Hepatic stellate cell (primary cell): ENCODE results near the gene INPP5K.

Experiments used
- DNase-seq: peaks from one replicate; pipeline ENCODE4 v3.0.0; 2011; ENCODE audit warnings: low spot score

The INPP5K gene

DNA sequence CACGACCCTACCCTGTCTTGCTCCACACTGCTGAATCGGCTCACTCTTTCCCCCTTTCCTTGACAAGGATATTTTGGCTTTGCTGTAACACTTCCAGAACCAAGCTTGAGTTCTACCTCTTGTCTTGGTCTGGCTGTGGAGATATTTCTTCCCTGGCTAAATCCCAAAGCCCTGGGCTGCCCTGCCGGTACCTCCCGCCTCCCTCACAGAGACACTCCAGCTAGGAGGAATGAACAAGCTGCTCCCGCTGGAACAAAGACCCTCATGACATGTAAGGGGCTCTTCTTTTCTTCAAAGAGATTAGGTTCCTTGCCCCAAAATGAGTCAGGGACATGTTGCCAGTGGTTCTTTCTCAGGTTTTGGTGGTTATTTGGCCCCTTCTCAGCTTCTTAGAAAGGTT, 10.8 kb downstream of the INPP5K start:
- no peak for DNase-seq

DNA sequence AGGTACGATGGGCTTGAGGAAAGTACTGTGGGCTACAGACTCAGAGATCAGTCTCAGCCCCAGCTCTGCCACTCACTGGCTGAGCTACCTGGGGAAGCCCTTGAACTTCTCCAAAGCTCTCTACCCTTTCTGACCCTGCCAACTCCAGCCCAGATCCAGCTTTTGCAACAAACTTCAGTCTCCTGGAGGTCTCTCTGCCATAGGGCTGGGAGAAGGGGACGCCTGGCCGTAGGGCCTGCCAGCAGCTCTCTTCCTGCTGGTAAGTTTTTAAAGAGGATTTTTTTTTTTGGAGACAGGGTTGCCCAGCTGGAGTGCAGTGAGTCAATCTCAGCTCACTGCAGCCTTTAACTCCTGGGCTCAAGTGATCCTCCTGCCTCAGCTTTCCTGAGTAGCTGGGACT, 11.5 kb downstream of the INPP5K start:
- DNase-seq = no peak

DNA sequence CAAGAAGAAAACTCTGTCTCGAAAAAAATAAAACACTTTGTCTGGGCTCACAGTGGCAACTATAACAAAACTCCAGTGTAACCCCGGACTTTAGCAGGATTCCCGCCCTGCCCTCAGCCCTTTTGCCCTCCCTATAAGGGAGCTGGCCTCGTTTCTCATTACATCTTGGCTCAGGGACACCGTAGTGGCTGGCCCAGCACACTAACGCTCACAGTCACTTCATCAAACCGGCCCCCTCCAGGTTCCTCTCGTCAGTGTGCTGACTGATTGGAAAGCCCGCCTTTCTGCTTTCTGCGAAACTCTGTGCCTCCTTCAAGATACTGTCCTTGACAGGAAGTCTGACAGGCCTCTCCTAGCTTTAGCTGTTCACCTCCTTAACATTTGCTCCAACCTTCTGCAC, 12.7 kb downstream of the INPP5K start:
- no peak for DNase-seq

DNA sequence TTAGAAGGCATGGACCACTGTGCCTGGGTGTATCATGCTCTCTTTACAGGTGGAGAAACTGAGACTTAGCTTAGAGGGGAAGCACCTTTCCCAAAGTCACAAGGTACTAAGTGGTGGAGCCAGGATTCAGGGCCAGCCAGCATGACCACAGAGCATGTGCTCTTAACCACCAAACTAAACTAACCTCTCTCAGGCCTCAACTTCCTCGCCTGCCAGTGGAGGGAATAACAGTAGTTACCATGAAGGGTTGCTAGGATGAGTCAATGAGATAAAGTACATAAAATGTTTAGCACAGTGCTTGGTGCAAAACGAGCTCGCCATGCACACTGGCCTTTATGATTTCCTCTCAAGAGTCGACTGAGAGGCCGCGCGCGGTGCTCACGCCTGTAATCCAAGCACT, 17.5 kb downstream of the INPP5K start:
- peak; percentile 68 for DNase-seq

DNA sequence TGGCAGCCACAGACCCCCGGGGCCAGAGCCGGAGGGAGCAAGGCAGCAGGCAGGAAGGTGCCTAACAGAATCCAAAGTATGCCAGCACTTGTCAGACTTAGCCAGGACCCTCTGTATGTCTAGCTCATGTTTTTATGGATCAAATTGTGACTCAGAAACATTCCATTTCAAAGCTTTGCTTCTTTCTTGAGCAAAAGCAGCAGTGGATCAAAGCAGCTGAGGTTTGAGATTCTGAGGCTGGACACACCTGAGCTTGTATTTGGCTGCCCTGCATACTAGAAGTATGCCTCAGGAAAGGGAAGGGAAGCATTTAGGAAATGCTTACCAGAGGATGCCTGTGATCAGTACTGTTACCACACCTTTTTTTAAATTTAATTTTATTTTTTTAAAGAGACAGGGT, 18.2 kb downstream of the INPP5K start:
- no peak for DNase-seq

DNA sequence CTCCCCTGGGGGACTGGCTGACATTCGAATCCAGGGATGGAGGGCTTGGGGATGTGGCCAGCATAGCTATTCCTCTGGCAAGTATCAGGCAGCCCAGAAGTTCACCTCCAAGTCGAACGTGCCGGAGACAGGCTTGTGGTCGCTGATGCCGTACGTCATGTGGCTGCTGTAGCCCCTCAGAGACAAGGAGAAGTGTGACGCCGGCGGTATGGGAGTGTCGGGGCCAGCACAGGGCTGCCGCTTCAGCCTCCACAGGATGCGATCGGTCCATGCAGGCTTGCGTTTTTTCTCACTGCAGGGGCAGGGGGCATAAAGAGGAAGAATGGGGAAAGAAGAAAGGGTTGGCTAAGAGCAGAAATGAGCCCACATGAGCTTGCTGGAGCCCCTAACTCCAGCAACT, 18.6 kb downstream of the INPP5K start:
- DNase-seq = no peak

DNA sequence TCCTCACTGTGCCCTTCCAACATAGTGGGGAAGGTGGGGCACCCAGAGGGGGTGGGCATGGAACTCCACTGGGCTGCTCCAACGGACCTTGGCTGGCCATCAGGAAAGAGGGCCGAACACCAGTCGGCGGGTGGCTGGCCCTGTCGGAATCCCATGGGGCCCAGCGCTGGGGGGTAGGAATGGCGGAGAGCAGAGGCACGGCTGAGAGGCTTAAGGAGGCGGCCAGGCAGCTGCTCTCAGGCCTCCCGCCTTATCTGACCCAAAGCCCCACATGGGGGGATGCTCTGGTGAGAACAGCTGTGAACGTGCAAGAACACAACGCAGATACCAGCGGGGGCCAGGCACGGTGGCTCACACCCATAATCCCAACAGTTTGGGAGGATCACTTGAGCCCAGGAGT, 19.5 kb downstream of the INPP5K start:
- DNase-seq = no peak

DNA sequence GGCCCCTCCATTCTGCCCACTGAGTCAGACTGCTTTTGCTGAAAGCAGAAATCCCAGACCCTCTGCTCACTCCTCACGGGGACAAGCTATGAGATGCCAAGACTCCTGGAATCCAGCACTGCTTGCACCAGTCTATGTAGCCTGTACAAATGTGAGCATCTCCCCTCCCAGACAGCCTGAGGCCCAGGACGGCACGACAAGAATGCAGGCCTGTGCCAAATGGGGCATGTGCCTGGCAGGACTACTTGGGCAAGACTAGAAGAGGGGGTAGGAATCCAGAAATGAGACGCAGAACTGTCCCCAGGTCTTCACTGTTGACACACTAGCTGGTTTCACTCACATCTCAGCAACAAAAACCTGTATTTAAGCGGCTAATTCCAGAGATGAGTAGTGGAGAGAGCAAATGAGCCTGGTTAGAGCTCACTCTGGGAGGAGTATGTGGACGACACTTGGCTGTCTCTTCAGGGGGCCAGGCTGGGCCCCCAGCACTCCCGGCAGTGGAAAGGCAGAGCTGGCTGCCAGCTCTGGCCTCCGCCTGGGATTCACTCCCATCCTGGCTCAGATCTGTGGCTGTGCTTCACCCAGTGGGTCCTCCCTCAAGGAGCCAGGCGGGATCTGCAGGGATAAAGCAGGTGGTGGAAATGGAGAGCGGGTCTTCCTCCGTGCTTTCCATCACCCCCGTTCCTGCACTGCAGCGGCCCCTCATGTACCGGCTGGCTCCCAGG, 21.0 kb downstream of the INPP5K start:
- no peak for DNase-seq

DNA sequence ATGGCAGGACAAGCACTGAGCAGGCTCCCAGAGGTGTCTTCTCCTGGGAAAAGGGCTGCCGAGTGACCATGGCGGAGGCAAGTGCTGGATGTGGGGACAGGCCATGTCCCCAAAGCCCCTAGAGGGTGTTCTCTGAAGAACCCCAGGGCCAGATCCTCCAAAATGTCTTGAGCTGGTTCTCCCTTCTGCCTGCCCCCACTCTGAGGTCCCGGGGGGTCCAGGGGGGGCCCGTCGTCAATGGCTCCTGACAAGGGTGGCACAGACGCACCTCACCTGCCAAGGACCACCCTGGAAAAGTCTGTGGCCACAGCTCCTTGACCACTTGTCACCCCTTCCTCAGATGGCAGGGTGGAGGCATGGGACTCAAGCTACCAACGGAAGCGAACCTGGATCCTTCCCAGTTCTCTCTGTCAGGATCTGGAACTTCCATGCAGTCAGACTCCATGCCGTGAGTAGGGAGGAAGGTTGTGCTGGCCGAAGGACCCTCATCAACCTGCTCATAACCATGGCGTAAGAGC, 21.6 kb downstream of the INPP5K start:
- no peak for DNase-seq

DNA sequence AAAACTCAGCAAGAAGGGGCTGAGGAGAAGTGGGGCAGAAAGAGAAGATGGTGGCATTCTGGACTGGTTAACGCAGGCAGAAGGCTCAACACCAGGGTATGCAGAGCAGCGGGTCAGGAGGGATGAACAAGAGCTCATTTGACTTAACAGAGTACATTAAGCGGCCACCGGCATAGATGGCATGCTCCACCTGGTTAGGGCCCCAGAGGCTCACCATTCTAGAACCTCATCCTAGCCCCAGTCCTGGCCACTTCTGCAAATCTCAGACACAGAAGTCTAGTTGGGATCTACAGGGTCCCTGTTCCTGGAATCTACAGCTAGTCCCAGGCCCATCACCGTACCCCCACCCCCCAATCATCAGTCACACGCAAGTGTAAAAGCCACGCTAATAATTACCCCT, 22.2 kb downstream of the INPP5K start:
- DNase-seq = no peak

DNA sequence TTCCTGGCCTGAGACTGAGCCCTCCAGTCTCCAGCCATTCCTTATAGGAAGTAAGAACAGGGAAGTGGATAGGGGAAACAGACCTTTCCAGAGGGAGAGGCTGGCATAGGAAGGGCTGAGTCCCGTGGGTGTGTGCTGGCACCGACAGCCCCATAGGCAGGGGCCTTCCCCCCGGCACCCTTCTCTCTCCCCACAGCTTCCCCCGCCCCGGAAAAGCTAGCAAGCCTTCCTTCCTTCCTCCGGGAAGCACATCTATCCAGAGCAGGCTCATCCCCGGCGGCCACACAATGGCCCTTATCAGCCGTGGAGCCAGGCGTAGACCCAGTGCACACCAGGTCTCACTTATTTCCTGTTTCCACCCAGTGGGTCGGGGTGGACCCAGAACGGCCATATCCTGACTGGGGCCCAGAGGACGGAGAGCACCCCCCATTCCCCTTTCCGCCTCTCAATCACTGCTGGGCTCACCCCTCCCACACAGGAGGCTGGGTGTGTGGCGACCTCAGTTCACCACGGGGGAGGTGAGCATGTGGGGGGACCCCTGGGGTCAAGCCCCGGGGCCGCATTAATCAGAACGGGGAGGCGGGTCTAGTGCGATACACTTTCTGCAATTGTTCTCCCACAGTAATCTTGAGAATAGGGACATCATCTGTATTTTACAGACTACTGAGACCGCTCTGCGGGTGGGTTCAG, 23.0 kb downstream of the INPP5K start:
- no peak for DNase-seq

DNA sequence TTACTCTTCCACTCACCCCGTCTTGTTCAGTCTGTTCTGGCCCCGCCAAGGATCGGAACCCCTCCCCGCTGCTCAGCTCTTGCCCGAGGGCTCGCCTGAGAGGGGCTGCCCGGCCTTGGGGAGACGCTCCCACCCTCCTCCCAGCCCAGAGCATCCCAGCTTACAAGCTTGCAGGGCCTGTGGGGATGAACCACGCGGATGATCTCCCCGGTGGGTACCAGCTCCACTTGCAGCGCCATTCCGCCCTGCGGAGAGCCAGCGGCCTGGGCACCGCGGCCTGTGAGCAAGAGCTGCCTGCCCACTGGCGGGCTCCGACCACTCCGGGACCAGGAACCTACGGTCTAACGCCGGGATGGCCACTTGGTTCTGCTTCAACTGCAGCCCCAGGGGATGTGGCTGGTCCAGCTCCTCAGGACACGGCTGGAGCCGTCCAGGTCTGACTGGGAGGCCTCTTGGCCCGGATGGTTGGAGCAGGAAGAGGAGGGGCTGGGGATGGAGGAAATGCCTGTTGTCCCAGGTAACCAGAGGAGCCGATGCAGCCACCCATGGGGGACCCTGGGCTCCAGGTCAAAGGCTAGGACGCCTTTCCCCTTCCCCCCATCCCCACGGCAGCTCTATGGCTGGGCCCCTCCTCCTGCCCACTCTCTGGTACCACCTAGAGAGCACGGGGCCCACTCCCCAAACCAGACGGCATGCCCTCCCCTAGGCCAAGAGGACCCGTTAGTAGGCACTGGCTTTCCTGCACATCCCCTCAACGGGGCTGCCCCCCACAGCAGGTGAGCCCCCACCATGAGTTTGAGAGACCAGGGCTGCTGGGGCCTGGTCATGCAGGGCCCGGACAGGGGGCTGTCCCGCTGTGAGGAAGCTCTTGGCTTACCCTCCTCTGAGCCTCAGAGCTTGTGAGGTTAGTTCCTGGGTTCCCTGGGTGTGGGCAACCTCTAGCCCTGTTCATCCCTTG, 23.9 kb downstream of the INPP5K start, which contains the start of gene MYO1C:
Gene MYO1C, minus strand, starts transcription at position 438 of the 958 bp plus-strand sequence. Its CDS starts 199 bp downstream, at position 239.
- no peak for DNase-seq

DNA sequence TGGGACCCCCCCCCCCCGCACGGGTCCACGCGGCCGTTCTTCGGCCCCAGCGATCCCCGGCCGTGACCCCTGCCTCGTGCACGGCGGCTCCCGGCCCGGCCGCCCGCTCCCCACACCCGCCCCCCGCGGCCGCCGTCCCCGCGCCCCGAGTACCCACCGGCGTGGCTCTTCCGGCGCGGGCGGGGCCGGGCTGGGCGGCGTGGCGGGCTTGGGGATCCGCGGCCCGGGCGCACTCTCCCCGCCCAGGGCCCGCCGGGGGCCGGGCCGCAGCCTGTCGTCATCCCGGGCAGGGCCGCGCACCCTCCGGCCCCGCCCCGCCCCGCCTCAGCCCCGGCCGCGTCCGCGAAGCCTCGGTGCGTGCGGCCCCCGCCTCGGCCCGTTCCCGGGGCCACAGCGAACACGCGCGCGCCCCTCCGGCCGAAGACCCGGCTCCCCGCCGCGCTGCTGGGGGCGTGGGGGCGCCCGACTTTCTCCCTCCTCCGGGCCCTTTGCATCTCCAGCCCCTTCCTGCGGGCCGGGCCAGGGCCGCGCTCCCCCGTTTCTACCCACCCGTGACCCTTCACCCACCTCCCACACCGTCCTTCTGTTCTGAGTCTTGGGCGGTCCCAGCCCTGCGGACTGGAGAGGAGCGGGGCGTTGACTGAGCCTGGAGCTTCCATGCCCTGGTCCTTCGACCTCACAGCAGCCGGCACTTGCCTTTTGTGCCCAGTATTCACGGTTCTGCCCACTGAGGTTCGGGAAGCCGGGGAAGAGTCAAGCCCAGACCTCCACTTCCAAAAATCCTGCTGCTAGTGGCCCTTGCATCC, 24.8 kb downstream of the INPP5K start:
- peak; percentile 91 for DNase-seq

DNA sequence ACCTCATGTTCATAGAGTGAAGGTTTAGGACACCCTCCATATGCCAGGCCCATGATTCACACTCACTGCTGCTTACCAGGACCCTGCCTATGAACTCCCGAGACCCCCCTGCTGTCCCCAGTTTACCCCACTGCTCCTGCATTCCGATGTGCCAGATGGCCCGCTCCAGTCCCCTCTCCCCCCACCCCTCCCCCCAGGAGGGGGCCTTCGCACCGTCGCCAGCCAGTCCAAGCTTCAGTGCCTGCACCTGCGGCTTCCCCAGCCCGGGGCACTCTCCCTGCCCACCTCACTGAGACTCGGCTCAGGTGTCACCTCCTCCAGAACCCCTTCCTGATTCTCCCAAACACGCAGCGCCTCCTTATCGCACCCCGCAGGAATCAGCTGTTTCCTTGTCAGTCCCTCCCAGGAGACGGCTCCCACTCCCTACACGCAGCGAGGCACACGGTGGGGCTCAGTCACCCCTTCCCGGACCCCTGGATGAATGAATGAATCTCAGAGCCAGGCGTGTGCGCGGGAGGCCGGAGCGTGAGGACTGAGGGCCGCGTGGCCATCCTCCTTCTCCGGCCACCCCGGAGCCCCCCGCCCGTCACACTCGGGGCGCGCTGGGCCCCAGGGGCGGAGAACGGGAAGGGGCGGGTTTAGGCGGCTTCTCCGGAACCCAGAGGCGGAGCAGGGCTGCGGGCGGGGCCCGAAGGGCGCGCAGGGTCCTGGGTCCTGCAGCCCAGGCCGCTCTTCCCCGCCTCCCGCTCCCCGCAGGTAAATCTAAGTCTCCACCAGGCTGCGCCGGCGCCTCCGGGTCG, 25.6 kb downstream of the INPP5K start:
- DNase-seq = peak; percentile 80

DNA sequence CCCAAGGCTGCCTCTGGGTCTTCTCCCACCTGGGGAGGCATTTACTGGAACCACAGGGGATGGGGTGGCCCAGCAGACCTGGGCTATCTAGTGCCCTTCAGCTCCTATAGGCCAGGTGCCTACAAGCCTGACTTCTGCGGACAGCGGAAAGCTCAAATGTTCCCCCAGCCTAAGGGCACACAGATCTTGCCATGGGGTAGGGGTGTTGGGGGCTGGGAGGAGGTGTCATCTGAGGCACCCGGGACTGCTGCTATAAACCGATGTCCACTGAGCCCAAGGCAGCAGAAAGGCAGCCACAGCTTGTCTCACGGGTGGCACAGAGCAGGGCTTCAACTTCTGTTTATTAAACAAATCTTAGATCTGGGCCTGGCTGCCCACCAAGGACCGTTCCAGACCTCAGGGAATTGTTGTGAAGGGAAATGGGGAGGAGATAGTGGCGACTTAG, 27.6 kb downstream of the INPP5K start:
- no peak for DNase-seq

DNA sequence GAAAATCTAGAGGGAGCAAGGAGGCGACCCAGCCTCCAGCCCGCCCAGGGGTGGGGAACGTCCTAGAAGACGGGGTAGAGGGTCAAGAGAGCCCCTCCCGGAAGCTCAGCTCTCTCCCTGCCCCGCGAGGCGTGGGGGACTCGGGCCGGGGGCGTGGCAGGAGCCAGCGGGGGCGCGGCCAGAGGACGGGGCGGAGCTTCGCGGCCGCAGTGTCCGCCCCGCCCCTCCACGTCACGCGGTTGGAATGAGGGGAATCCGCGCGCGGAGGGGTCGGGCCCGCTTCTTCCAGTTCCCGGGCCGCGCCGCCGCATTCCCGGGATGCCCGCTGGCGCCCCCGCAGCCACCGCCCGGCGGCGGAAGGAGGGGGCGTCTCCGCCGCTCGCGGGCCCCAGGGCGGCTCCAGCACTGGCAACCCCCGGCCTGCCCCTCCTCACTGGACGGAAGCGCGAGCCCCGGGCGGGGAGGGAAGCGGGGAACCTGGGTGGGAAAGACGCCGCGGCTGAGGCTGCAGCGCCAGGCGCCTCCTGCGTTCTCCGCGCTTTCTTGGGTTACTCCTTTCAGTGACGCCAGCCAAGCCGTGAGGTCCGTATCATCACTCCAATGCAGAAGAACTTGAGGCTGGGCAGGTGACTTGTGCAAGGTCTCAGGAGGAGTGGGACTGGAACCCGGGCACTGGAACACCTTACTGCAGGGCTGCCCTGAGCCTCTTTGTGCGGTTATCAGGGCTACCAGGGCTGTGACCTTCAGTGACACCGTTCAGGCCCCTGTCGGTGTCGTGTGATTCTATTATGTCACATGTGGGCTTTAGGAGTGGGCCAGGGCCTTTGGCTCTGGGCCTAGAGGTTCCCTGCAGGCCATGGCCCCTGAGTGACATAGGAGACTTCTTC, 28.2 kb downstream of the INPP5K start:
- DNase-seq = peak; percentile 91

DNA sequence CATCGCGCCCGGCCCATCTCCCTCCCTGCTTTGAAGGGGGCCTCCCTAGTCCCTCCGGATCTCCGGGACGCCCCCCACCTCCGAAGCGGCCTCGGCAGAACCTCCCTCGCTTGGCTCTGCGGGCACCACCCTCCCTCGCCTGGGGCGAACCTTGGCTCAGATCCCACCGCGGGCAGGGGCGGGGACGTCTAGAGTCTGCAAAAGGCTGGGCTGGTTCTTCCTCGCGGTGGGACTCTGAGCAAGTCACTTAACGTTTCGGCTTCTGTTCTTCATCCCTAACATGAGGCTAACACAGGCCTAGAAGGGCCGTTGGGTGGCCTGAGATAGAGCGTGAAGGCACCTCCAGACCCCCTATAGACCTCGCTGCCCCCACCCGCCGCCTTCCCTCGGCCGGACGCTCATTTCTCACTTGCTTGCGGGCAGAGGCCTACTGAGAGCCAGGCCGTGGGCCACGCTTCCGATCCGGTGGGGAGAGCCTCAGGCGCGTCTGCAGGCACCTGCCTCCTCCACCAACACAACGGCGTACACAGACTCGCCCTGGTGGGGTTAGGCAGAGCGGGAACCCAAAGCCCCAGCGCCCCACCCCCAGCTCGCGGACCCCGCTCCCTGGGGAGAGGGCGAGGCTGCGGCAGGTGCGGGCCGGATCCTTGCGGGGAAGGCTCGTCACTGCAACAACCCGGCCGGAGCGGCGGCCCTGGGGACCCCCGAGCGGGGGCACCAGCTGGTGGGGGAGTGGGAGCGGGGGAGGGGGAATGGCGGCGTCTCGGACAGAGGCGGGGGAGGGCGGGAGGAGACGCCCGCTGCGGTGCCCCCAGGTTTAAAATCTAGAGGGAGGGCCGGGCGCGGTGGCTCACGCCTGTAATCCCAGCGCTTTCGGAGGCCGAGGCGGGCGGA, 29.4 kb downstream of the INPP5K start:
- DNase-seq = no peak
